GM12878 (cell line): ENCODE data around the gene WNT3A. TPM values are rescaled to one million over a fixed set of nuclear protein-coding genes. Genes with fewer than 3 reads are reported as not detected.

Experiments used
- ATAC-seq: fragments of 200-7000 bp; cut with Tn5 transposase; 3 replicates; pipeline ENCODE4 v1.9.1; 2020; ENCODE audit warnings: mild to moderate bottlenecking, moderate library complexity
- BruUV-seq: library from RNA; stranded (reverse); fragments of 400-500 nt; replicated peaks from 2 replicates; lab custom pipeline; 2021; lab: Mats Ljungman, UMichigan
- CTCF ChIA-PET: fragments of 300-600 bp; sonication (Branson Sonifier 250); formaldehyde crosslinking; extraction: SDS; loops from one replicate; lab custom pipeline; 2021; ENCODE audit warnings: inconsistent platforms; lab: Yijun Ruan, JAX
- POLR2A ChIA-PET: fragments of 350-600 bp; formaldehyde crosslinking; extraction: SDS; loops from one replicate; lab custom pipeline; 2021; ENCODE audit warnings: inconsistent platforms; lab: Charles Lee
- RAD21 ChIA-PET: fragments of 300-600 bp; sonication (Branson Sonifier 250); formaldehyde crosslinking; loops from one replicate; lab custom pipeline; 2023; ENCODE audit warnings: antibody characterized with exemption; ENCODE audit not compliant: unreplicated experiment; lab: Charles Lee
- SMC1A ChIA-PET: fragments of 300-600 bp; sonication (Branson Sonifier 250); formaldehyde crosslinking; loops from one replicate; lab custom pipeline; 2023; ENCODE audit not compliant: unreplicated experiment, uncharacterized antibody; lab: Charles Lee
- DNase-seq: peaks from one replicate; pipeline ENCODE4 v3.0.0-alpha.2; 2011; ENCODE audit warnings: low read depth, low spot score
- FAIRE-seq: peaks from 3 replicates; lab custom pipeline; 2011; peaks lifted over from hg19 to GRCh38; lab: Jason Lieb, UNC
- H2AFZ ChIP-seq: 2 replicates; pipeline ENCODE4 v1.6.0; 2011; ENCODE audit warnings: low read depth, low read length, control low read depth; ENCODE audit not compliant: control insufficient read depth
- H3K27ac ChIP-seq: 2 replicates; pipeline ENCODE4 v1.5.1; 2011; ENCODE audit warnings: control low read depth; ENCODE audit not compliant: control insufficient read depth, insufficient read depth
- H3K27me3 ChIP-seq, 2 experiments: replicated peaks in 1 of 2; 2 replicates each; pipeline versions ENCODE4 v1.6.0 to v1.6.1; 2011; ENCODE audit warnings: low read length in 1 of 2; ENCODE audit not compliant: control insufficient read depth in 2 of 2, insufficient read depth in 2 of 2
- H3K36me3 ChIP-seq, 2 experiments: 2 replicates each; pipeline ENCODE4 v1.5.1; 2011; ENCODE audit warnings: low read length in 1 of 2; ENCODE audit not compliant: control insufficient read depth in 2 of 2, insufficient read depth in 2 of 2
- H3K4me1 ChIP-seq: 2 replicates; pipeline ENCODE4 v1.6.1; 2011; ENCODE audit warnings: mild to moderate bottlenecking, low read length, moderate library complexity, mixed read lengths; ENCODE audit not compliant: control insufficient read depth, insufficient read depth
- H3K4me2 ChIP-seq: 2 replicates; pipeline ENCODE4 v1.6.0; 2011; ENCODE audit warnings: control low read depth; ENCODE audit not compliant: control insufficient read depth, insufficient read depth
- H3K4me3 ChIP-seq: fragments of 200-600 bp; sonication (generic); 2 replicates; pipeline ENCODE4 v1.5.1; 2016
- H3K79me2 ChIP-seq: 2 replicates; pipeline ENCODE4 v1.6.0; 2011; ENCODE audit warnings: low read length; ENCODE audit not compliant: control insufficient read depth, insufficient read depth
- H3K9ac ChIP-seq: 2 replicates; pipeline ENCODE4 v1.8.0; 2011; ENCODE audit warnings: low read length, control low read depth, mixed read lengths; ENCODE audit not compliant: control insufficient read depth, insufficient read depth
- H3K9me3 ChIP-seq: replicated peaks from 3 replicates; pipeline ENCODE4 v1.5.1; 2011; ENCODE audit warnings: mild to moderate bottlenecking, low read length; ENCODE audit not compliant: control insufficient read depth, insufficient read depth
- H4K20me1 ChIP-seq: 2 replicates; pipeline ENCODE4 v1.6.0; 2011; ENCODE audit not compliant: control insufficient read depth, insufficient read depth
- BACH1 ChIP-seq: fragments of 450-650 bp; IDR thresholded peaks from 2 replicates; pipeline ENCODE4 v1.6.1; 2017; ENCODE audit warnings: mild to moderate bottlenecking, borderline replicate concordance
- CHD1 ChIP-seq: IDR thresholded peaks from 2 replicates; pipeline ENCODE4 v1.6.1; 2012; ENCODE audit warnings: low read depth, low read length, improper control_type of control experiment
- KAT2A ChIP-seq: conservative IDR thresholded peaks from 2 replicates; pipeline ENCODE4 v1.6.1; 2011; ENCODE audit warnings: low read depth, low read length; ENCODE audit not compliant: control insufficient read depth
- MYC ChIP-seq: IDR thresholded peaks from 2 replicates; pipeline ENCODE4 v1.6.1; 2011; ENCODE audit warnings: mild to moderate bottlenecking, low read length, moderate library complexity, inconsistent platforms; ENCODE audit not compliant: insufficient read depth, insufficient replicate concordance, insufficient read length, severe bottlenecking
- NR2F1 ChIP-seq: fragments of 450-650 bp; conservative IDR thresholded peaks from 2 replicates; pipeline ENCODE4 v1.6.1; 2017; ENCODE audit warnings: mild to moderate bottlenecking
- TAF1 ChIP-seq: IDR thresholded peaks from 2 replicates; pipeline ENCODE4 v1.6.1; 2011; ENCODE audit warnings: mild to moderate bottlenecking, low read depth, low read length, borderline replicate concordance
- ZBED1 ChIP-seq: IDR thresholded peaks from 2 replicates; pipeline ENCODE4 v1.6.1; 2016; ENCODE audit warnings: borderline replicate concordance
- WGBS: methylation state at CpG from one replicate; pipeline ENCODE4 v1.1.6; 2016; ENCODE audit warnings: low lambda C conversion rate; ENCODE audit not compliant: insufficient replicate concordance, insufficient coverage; ENCODE audit errors: missing lambda C conversion rate; 5-methylcytosine and 5-hydroxymethylcytosine counted together
- in situ Hi-C: fragments of 300-500 bp; cut with MboI; formaldehyde crosslinking; loops from 9 replicates; pipeline ENCODE4 v1.14.3; 2018; ENCODE audit warnings: mixed read lengths
- intact Hi-C: fragments of 100-400 bp; cut with micrococcal nuclease; formaldehyde crosslinking; loops from one replicate; pipeline ENCODE4 v1.14.2; 2022; ENCODE audit not compliant: unreplicated experiment
- polyA plus RNA-seq, 11 experiments: library from polyadenylated mRNA; depleted of rRNA in 4 of 11; unstranded in 6 of 11; stranded (reverse) in 5 of 11; fragments of >200 nt; fragmentation: Nextera tagmentation in 4 of 11; fragmentation: Illumina TruSeq in 1 of 11; extraction: Ambion mirVana in 4 of 11; extraction: Trizol in 1 of 11; gene quantifications; 1 replicate in 1 of 11; 2 replicates in 10 of 11; pipeline versions ENCODE4 v1.2.1 to v1.2.3, GENCODE V29; 2011 to 2016; ENCODE audit warnings: inconsistent platforms in 2 of 11, missing spikeins in 2 of 11, low read depth in 1 of 11
- total RNA-seq, 4 experiments: library from RNA; depleted of rRNA in 3 of 4; stranded (reverse); fragments of >200 nt in 3 of 4; fragmentation: Illumina TruSeq in 1 of 4; extraction: Trizol in 1 of 4; gene quantifications; 2 replicates each; pipeline versions ENCODE4 v1.2.1 to v1.2.3, GENCODE V29; 2013 to 2021
- TF ChIP-seq, protein P1 (sequence below): fragments of 450-650 bp; IDR thresholded peaks from 2 replicates; pipeline ENCODE4 v1.6.1; 2017; ENCODE audit warnings: antibody characterized with exemption, mild to moderate bottlenecking, moderate library complexity
- TF ChIP-seq, protein P2 (sequence below): IDR thresholded peaks from 2 replicates; pipeline ENCODE4 v1.6.1; 2011; ENCODE audit warnings: mild to moderate bottlenecking, low read depth, low read length, moderate library complexity; ENCODE audit not compliant: insufficient replicate concordance
- TF ChIP-seq, protein P3 (sequence below): fragments of 450-650 bp; IDR thresholded peaks from 2 replicates; pipeline ENCODE4 v1.6.1; 2017; ENCODE audit warnings: borderline replicate concordance

Gene WNT3A
- total and polyA plus RNA-seq, 10 of the 15 experiments (the other 5 are each of a cell fraction or from before 2014, with no cell fraction given), result 0.16 TPM; not detected in 9

DNA sequence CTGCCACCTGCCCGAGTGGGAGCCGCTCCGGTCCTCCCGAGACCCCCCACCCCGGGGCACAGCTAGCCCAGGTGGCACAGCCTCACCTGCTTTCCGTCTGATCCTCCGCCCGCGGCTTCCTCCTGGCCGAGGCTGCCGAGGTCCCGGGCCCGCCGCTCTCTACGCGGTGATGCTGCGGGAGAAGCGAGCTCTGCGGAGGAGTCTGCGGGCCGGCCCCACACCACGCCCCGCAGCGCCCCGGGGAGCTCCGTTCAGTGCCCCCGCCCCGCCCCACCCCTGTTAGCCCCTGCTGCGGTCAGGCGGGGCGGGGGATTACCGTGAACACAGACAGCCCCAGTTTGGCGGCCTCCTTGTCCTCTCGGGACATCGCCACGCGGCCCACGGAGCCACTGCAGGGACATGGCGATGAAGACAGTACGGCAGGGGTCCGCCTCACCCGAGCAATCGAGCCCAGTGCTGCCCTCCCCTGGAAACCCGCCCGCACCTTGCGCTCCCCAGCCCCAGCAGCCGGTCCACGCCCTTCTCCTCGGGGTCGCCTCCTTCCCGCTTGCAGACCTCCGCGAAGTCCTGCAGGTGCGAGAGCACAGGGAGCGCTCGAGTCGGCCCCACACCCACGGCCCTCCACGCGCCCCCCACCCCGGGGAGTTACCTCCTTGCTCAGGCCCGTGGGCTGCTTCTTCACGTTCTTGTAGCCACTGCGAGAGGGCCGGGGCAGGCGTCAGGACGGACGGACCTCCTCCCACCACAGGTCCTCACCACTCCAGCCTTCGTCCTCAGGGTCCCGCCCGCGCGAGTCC lies 95.4 kb downstream of the WNT3A start (continued):
- TF ChIP-seq, protein P1, sequence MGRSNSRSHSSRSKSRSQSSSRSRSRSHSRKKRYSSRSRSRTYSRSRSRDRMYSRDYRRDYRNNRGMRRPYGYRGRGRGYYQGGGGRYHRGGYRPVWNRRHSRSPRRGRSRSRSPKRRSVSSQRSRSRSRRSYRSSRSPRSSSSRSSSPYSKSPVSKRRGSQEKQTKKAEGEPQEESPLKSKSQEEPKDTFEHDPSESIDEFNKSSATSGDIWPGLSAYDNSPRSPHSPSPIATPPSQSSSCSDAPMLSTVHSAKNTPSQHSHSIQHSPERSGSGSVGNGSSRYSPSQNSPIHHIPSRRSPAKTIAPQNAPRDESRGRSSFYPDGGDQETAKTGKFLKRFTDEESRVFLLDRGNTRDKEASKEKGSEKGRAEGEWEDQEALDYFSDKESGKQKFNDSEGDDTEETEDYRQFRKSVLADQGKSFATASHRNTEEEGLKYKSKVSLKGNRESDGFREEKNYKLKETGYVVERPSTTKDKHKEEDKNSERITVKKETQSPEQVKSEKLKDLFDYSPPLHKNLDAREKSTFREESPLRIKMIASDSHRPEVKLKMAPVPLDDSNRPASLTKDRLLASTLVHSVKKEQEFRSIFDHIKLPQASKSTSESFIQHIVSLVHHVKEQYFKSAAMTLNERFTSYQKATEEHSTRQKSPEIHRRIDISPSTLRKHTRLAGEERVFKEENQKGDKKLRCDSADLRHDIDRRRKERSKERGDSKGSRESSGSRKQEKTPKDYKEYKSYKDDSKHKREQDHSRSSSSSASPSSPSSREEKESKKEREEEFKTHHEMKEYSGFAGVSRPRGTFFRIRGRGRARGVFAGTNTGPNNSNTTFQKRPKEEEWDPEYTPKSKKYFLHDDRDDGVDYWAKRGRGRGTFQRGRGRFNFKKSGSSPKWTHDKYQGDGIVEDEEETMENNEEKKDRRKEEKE, result no peak

DNA sequence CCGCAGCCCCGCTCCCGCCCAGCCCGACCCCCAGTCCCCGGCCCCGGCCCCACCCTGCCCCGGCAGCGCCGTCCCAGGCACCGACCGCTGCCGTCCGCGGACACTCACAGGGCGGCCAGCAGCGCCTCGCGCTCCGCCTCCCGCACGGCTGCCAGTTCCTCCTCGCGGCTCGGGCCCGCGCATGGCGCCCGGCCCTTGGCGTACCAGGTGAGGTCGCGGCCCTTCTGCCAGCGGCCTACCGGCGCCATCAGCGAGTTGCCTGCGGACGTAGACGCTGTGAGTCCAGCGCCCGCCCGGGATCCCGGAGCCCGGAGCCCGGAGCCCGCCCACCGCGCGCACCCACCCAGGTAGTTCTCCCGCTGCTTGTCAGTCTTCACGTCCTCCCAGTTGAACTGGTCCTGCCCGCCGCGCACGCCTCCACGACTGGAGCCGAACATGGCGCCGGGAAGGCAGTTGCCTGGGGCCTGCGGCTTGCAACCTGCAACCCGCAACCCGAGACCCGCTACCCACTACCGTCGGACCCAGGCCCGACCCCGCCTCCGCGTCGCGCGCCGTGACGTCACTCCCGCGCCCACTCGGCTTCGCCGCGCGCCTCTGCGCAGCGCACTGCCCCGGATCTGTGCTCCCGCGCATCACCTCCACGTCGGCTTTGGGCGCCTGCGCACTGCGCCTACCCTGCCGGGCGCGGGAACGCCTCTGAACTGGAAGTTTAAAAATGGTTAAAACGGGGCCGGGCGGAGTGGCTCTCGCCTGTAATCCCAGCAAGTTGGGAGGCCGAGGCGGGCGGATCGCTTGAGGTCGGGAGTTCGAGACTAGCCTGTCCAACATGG lies 96.2 kb downstream of the WNT3A start, which contains the start of gene C1orf35:
Gene C1orf35 (minus strand): TSS at position 535 of the 830 bp plus-strand sequence. CDS start 98 bp downstream, at position 437.
- Histone ChIP-seq H3K36me3 (peaks cover 7 to 24% of the 10 kb centered on the region in 2 experiments; a peak in 3 of 4 replicates), H3K9ac (peak within 1 kb of the TSS; percentile 75), H4K20me1 (no peaks in the 10 kb centered on the region), H3K4me2 (peak within 1 kb of the TSS; percentile 66), H3K27me3 (no peaks in the 10 kb centered on the region), H3K9me3 (no peaks in the 10 kb centered on the region), H3K79me2 (peaks cover 15% of the 10 kb centered on the region), H3K4me3 (peak within 1 kb of the TSS; percentile 87), H2AFZ (peak within 1 kb of the TSS; percentile 95), H3K4me1 (peaks cover 12% of the 10 kb centered on the region), H3K27ac (peak within 1 kb of the TSS; percentile 69)
- WGBS, result under 1% methylated on average over 85 of the region's 104 CpGs
- ChIA-PET CTCF (interaction anchor here (0.6 to 1.0 kb wide), 2 partner anchors 8 to 28 kb away, joined by 3 to 4 read pairs; no protein-coding TSS in a partner anchor), RAD21 (no interaction called here), SMC1A (no interaction called here), POLR2A (interaction anchor here (1.9 kb wide), 1 partner anchor 62 kb away, joined by 4 read pairs; the partner anchor contains the start of gene IBA57)
- DNase-seq (peak; percentile 66), FAIRE-seq (no peak), ATAC-seq (peak; percentile 87)
- BruUV-seq, result TSS peak; percentile 48
- intact Hi-C loops (loop anchor here (2.0 kb wide), 1 partner anchor 18 kb away; no protein-coding TSS in a partner anchor), in situ Hi-C loops (no loop called here)
- TF ChIP-seq BACH1 (peak; percentile 65; the same call in 1 of the 2 replicates), MYC (peak; percentile 85), KAT2A (no peak), TAF1 (peak; percentile 63; the same call in 1 of the 2 replicates), ZBED1 (no peak), CHD1 (no peak), NR2F1 (peak; percentile 60; the same call in 1 of the 2 replicates)
- TF ChIP-seq, protein P2, sequence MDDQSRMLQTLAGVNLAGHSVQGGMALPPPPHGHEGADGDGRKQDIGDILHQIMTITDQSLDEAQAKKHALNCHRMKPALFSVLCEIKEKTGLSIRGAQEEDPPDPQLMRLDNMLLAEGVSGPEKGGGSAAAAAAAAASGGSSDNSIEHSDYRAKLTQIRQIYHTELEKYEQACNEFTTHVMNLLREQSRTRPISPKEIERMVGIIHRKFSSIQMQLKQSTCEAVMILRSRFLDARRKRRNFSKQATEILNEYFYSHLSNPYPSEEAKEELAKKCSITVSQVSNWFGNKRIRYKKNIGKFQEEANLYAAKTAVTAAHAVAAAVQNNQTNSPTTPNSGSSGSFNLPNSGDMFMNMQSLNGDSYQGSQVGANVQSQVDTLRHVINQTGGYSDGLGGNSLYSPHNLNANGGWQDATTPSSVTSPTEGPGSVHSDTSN, result no peak
- TF ChIP-seq, protein P3, sequence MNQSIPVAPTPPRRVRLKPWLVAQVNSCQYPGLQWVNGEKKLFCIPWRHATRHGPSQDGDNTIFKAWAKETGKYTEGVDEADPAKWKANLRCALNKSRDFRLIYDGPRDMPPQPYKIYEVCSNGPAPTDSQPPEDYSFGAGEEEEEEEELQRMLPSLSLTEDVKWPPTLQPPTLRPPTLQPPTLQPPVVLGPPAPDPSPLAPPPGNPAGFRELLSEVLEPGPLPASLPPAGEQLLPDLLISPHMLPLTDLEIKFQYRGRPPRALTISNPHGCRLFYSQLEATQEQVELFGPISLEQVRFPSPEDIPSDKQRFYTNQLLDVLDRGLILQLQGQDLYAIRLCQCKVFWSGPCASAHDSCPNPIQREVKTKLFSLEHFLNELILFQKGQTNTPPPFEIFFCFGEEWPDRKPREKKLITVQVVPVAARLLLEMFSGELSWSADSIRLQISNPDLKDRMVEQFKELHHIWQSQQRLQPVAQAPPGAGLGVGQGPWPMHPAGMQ, result no peak
